ENCODE data around the gene ADGRB3.

Gene ADGRB3

DNA sequence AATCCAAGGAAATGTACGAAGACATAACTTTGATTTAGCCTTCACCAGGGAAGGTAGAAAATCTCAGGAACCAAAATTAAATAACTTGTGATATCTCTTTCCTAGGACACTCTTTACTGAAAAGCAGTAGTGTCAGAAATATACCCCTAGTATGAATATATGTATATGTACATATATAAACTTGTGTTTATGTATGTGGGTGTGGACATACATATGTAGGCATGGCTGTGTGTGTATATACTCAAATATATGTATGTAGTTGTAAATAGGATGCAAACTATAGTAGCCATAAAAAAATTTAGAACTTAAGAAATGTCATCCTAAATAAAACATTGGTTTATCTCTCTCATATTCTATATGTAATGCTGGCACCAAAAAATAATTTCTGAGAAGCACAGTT, 500.8 kb downstream of the ADGRB3 start:
- H3K36me3 ChIP-seq (replicated peaks in 1 of 2; ENCODE audit: control insufficient read depth in 2 of 2, insufficient read depth in 2 of 2, low read length in 2 of 2), result no peaks in the 10 kb centered on the region
- H3K4me3 ChIP-seq (ENCODE audit: low read length in 2 of 2), result no peak overlapping the region
- no peak for DNase-seq (ENCODE audit: low spot score)
- H3K14ac ChIP-seq (ENCODE audit: low read length), result no peak overlapping the region
- H3K4me2 ChIP-seq (ENCODE audit: insufficient read depth, low read length, poor library complexity, severe bottlenecking), result no peak overlapping the region
- H2BK5ac ChIP-seq (ENCODE audit: low read length), result no peak overlapping the region
- H3K23ac ChIP-seq (ENCODE audit: low read depth, low read length, poor library complexity), result no peak overlapping the region
- H3K27ac ChIP-seq (replicated peaks; ENCODE audit: low read length), result no peak overlapping the region
- H2AFZ ChIP-seq (ENCODE audit: low read length), result no peak overlapping the region
- no peak overlapping the region for H3K4ac ChIP-seq (ENCODE audit: low read length)
- no peak overlapping the region for H2AK5ac ChIP-seq (ENCODE audit: low read depth, low read length)
- no peak overlapping the region for H2BK120ac ChIP-seq (ENCODE audit: low read depth, low read length)
- no peak overlapping the region for H4K8ac ChIP-seq (ENCODE audit: low read depth, low read length)
- no peaks in the 10 kb centered on the region for H3K27me3 ChIP-seq (ENCODE audit: control insufficient read depth in 3 of 3, insufficient read depth in 3 of 3, low read depth in 1 of 3, low read length in 3 of 3)
- H2BK15ac ChIP-seq (ENCODE audit: low read length), result no peak overlapping the region
- H3K18ac ChIP-seq (ENCODE audit: low read length), result no peak overlapping the region
- no peak overlapping the region for H2BK12ac ChIP-seq (ENCODE audit: low read length)
- no peak overlapping the region for H3K9ac ChIP-seq (ENCODE audit: low read depth, low read length, poor library complexity)
- H3K4me1 ChIP-seq (ENCODE audit: control insufficient read depth in 2 of 2, insufficient read depth in 1 of 2, low read depth in 1 of 2, low read length in 2 of 2), result peaks cover 0 to 3% of the 10 kb centered on the region in 2 donors
- no peak overlapping the region for H4K91ac ChIP-seq (ENCODE audit: low read depth, low read length, poor library complexity)
- no peaks in the 10 kb centered on the region for H3K79me1 ChIP-seq (ENCODE audit: low read depth, low read length)
- no peaks in the 10 kb centered on the region for H3K9me3 ChIP-seq (replicated peaks in 1 of 2; ENCODE audit: control insufficient read depth in 2 of 2, insufficient read depth in 1 of 2, low read depth in 1 of 2, low read length in 2 of 2)
- WGBS, 2 donors (ENCODE audit: extremely low coverage in 2 of 2, insufficient read length in 2 of 2, insufficient replicate concordance in 1 of 2), result no CpG with 5 or more reads among the region's 1 CpG

DNA sequence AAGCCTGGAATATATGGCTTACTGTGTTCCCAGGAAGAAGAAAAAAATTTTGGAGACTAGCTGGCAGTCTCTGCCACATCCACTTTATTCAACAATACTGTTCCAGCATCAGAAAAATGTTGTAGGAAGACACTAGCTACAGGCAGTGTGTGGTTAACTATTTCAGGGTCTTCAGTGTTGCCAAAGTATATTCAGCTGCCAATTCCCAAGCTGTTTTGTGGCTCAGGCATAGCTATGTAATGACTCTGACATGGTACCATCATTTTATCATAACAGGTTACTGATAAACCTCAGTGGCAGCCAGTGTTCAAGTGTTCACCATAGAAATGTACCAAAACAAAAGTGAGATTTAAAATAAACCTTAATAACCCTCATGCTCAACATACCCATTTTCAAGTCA, 503.1 kb downstream of the ADGRB3 start:
- Histone ChIP-seq H4K91ac (ENCODE audit: low read depth, low read length, poor library complexity) (no peak overlapping the region), H3K4ac (ENCODE audit: low read length) (no peak overlapping the region), H3K9me3 (replicated peaks in 1 of 2; ENCODE audit: control insufficient read depth in 2 of 2, insufficient read depth in 1 of 2, low read depth in 1 of 2, low read length in 2 of 2) (no peaks in the 10 kb centered on the region), H3K4me1 (ENCODE audit: control insufficient read depth in 2 of 2, insufficient read depth in 1 of 2, low read depth in 1 of 2, low read length in 2 of 2) (peaks cover 0 to 3% of the 10 kb centered on the region in 2 donors), H3K27me3 (ENCODE audit: control insufficient read depth in 3 of 3, insufficient read depth in 3 of 3, low read depth in 1 of 3, low read length in 3 of 3) (no peaks in the 10 kb centered on the region), H3K23ac (ENCODE audit: low read depth, low read length, poor library complexity) (no peak overlapping the region), H2BK12ac (ENCODE audit: low read length) (no peak overlapping the region), H3K36me3 (replicated peaks in 1 of 2; ENCODE audit: control insufficient read depth in 2 of 2, insufficient read depth in 2 of 2, low read length in 2 of 2) (no peaks in the 10 kb centered on the region), H3K9ac (ENCODE audit: low read depth, low read length, poor library complexity) (no peak overlapping the region), H2AK5ac (ENCODE audit: low read depth, low read length) (no peak overlapping the region), H3K14ac (ENCODE audit: low read length) (no peak overlapping the region), H3K4me3 (ENCODE audit: low read length in 2 of 2) (no peak overlapping the region), H2AFZ (ENCODE audit: low read length) (no peak overlapping the region), H3K27ac (replicated peaks; ENCODE audit: low read length) (no peak overlapping the region), H3K4me2 (ENCODE audit: insufficient read depth, low read length, poor library complexity, severe bottlenecking) (no peak overlapping the region), H2BK5ac (ENCODE audit: low read length) (no peak overlapping the region), H4K8ac (ENCODE audit: low read depth, low read length) (no peak overlapping the region), H3K79me1 (ENCODE audit: low read depth, low read length) (no peaks in the 10 kb centered on the region), H2BK120ac (ENCODE audit: low read depth, low read length) (no peak overlapping the region), H3K18ac (ENCODE audit: low read length) (no peak overlapping the region), H2BK15ac (ENCODE audit: low read length) (no peak overlapping the region)
- no peak for DNase-seq (ENCODE audit: low spot score)

DNA sequence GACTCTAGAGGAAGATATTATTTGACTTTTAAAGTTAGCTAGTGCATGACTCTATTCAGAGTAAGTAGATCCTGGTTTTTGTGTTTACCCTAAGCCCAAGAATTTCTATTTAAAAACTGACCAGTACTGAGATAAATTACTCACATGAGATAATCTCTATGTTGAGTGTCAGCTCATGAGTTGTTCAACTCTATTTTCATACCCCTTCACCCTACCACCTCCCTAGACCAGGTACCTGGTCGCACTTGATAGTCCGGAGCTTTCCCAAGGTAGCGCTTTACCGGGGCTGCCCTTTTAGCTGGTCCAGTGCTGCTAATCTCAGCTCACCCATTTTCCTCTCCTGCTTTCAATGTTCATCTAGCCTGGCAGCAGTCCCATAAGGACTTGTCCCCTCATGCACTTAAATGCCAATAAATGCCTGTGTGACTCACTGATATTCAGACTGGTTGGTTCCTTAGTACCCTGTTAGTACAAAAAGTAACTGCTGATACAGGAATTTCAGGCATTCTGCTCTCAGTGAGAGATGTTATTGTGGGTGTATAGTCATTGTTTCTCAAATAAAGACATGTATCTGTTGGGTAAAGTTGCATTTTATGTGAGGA, 503.9 kb downstream of the ADGRB3 start:
- H2AFZ ChIP-seq (ENCODE audit: low read length), result no peak overlapping the region
- no peak overlapping the region for H3K27ac ChIP-seq (replicated peaks; ENCODE audit: low read length)
- DNase-seq (ENCODE audit: low spot score), result no peak
- no peak overlapping the region for H2BK12ac ChIP-seq (ENCODE audit: low read length)
- H3K23ac ChIP-seq (ENCODE audit: low read depth, low read length, poor library complexity), result no peak overlapping the region
- no peak overlapping the region for H2BK120ac ChIP-seq (ENCODE audit: low read depth, low read length)
- H4K8ac ChIP-seq (ENCODE audit: low read depth, low read length), result no peak overlapping the region
- no peak overlapping the region for H3K18ac ChIP-seq (ENCODE audit: low read length)
- no peaks in the 10 kb centered on the region for H3K36me3 ChIP-seq (replicated peaks in 1 of 2; ENCODE audit: control insufficient read depth in 2 of 2, insufficient read depth in 2 of 2, low read length in 2 of 2)
- H2BK15ac ChIP-seq (ENCODE audit: low read length), result no peak overlapping the region
- no peak overlapping the region for H3K4me3 ChIP-seq (ENCODE audit: low read length in 2 of 2)
- no CpG with 5 or more reads among the region's 4 CpGs for WGBS, 2 donors (ENCODE audit: extremely low coverage in 2 of 2, insufficient read length in 2 of 2, insufficient replicate concordance in 1 of 2)
- no peak overlapping the region for H3K9ac ChIP-seq (ENCODE audit: low read depth, low read length, poor library complexity)
- no peak overlapping the region for H2BK5ac ChIP-seq (ENCODE audit: low read length)
- H2AK5ac ChIP-seq (ENCODE audit: low read depth, low read length), result no peak overlapping the region
- H3K4me1 ChIP-seq (ENCODE audit: control insufficient read depth in 2 of 2, insufficient read depth in 1 of 2, low read depth in 1 of 2, low read length in 2 of 2), result peaks cover 0 to 3% of the 10 kb centered on the region in 2 donors
- H3K27me3 ChIP-seq (ENCODE audit: control insufficient read depth in 3 of 3, insufficient read depth in 3 of 3, low read depth in 1 of 3, low read length in 3 of 3), result no peaks in the 10 kb centered on the region
- H3K14ac ChIP-seq (ENCODE audit: low read length), result no peak overlapping the region
- H4K91ac ChIP-seq (ENCODE audit: low read depth, low read length, poor library complexity), result no peak overlapping the region
- no peak overlapping the region for H3K4me2 ChIP-seq (ENCODE audit: insufficient read depth, low read length, poor library complexity, severe bottlenecking)
- H3K4ac ChIP-seq (ENCODE audit: low read length), result no peak overlapping the region
- no peaks in the 10 kb centered on the region for H3K79me1 ChIP-seq (ENCODE audit: low read depth, low read length)
- H3K9me3 ChIP-seq (replicated peaks in 1 of 2; ENCODE audit: control insufficient read depth in 2 of 2, insufficient read depth in 1 of 2, low read depth in 1 of 2, low read length in 2 of 2), result peaks cover 0 to 3% of the 10 kb centered on the region in 2 donors

DNA sequence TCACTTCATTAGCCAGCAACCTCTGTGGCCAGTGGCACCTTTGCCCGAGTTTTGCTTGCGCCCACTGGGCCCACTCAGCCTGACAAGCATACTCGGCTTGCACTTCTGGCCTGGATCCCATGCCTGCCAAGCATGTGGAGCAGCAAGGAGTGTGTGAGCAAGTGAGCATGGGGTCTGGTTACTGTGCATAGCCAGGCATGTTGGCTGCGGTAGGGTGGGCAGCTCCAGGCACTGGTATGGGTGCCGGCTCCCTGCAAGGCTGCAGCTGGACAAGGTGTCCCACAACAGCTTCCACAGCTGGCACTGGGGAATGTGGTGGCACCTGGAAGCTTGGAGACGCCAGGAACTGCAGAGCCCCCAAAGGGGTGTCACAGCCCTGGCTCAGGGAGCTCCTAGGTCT, 510.0 kb downstream of the ADGRB3 start:
- H3K4me1 ChIP-seq (ENCODE audit: control insufficient read depth in 2 of 2, insufficient read depth in 1 of 2, low read depth in 1 of 2, low read length in 2 of 2), result no peaks in the 10 kb centered on the region
- H3K9me3 ChIP-seq (replicated peaks in 1 of 2; ENCODE audit: control insufficient read depth in 2 of 2, insufficient read depth in 1 of 2, low read depth in 1 of 2, low read length in 2 of 2), result peaks cover 9 to 22% of the 10 kb centered on the region in 2 donors
- no peaks in the 10 kb centered on the region for H3K36me3 ChIP-seq (replicated peaks in 1 of 2; ENCODE audit: control insufficient read depth in 2 of 2, insufficient read depth in 2 of 2, low read length in 2 of 2)
- no peak overlapping the region for H3K4ac ChIP-seq (ENCODE audit: low read length)
- no peaks in the 10 kb centered on the region for H3K79me1 ChIP-seq (ENCODE audit: low read depth, low read length)
- H3K4me3 ChIP-seq (ENCODE audit: low read length in 2 of 2), result no peak overlapping the region
- no peak overlapping the region for H3K27ac ChIP-seq (replicated peaks; ENCODE audit: low read length)
- H4K8ac ChIP-seq (ENCODE audit: low read depth, low read length), result no peak overlapping the region
- H3K14ac ChIP-seq (ENCODE audit: low read length), result no peak overlapping the region
- no CpG with 5 or more reads among the region's 6 CpGs for WGBS, 2 donors (ENCODE audit: extremely low coverage in 2 of 2, insufficient read length in 2 of 2, insufficient replicate concordance in 1 of 2)
- no peak overlapping the region for H3K4me2 ChIP-seq (ENCODE audit: insufficient read depth, low read length, poor library complexity, severe bottlenecking)
- no peak overlapping the region for H2BK5ac ChIP-seq (ENCODE audit: low read length)
- H2BK12ac ChIP-seq (ENCODE audit: low read length), result no peak overlapping the region
- peak overlapping the region; percentile 5 for H3K18ac ChIP-seq (ENCODE audit: low read length)
- no peaks in the 10 kb centered on the region for H3K27me3 ChIP-seq (ENCODE audit: control insufficient read depth in 3 of 3, insufficient read depth in 3 of 3, low read depth in 1 of 3, low read length in 3 of 3)
- H2AK5ac ChIP-seq (ENCODE audit: low read depth, low read length), result no peak overlapping the region
- no peak overlapping the region for H4K91ac ChIP-seq (ENCODE audit: low read depth, low read length, poor library complexity)
- H3K23ac ChIP-seq (ENCODE audit: low read depth, low read length, poor library complexity), result no peak overlapping the region
- DNase-seq (ENCODE audit: low spot score), result no peak
- H2AFZ ChIP-seq (ENCODE audit: low read length), result no peak overlapping the region
- peak overlapping the region; percentile 75 for H2BK120ac ChIP-seq (ENCODE audit: low read depth, low read length)
- no peak overlapping the region for H3K9ac ChIP-seq (ENCODE audit: low read depth, low read length, poor library complexity)
- no peak overlapping the region for H2BK15ac ChIP-seq (ENCODE audit: low read length)

Measured in neuronal stem cell (in vitro differentiated cells).